Measurements from ENCODE around the gene JCAD.

The JCAD gene

GRCh38 chr10:30058570-30059132 is 735 bp downstream of the JCAD start:
- Histone ChIP-seq H3K4me3 (replicated peaks; ENCODE audit: insufficient read depth, low read length) (no peak overlapping the region), H3K27me3 (ENCODE audit: insufficient read depth, poor library complexity, severe bottlenecking) (peaks cover 26% of the 10 kb centered on the region), H3K27ac (replicated peaks) (no peak overlapping the region)
- no peak for DNase-seq (ENCODE audit: low read depth in 1 of 2, low spot score in 1 of 2)
- TF ChIP-seq POLR2AphosphoS5 (IDR thresholded peaks at IDR 0.05; ENCODE audit: low read depth) (no peak), GABPA (IDR thresholded peaks at IDR 0.05; ENCODE audit: low read depth) (no peak), CTCF (IDR thresholded peaks at IDR 0.05; ENCODE audit: insufficient read depth, low read length) (no peak), REST (IDR thresholded peaks at IDR 0.05; ENCODE audit: insufficient replicate concordance, low read depth) (no peak), SPI1 (IDR thresholded peaks at IDR 0.05; ENCODE audit: borderline replicate concordance, low read depth) (no peak)

GRCh38 chr10:30057894-30058556 is 1.4 kb downstream of the JCAD start:
- no peak for DNase-seq (ENCODE audit: low read depth in 1 of 2, low spot score in 1 of 2)
- no peak for TF ChIP-seq POLR2AphosphoS5 (IDR thresholded peaks at IDR 0.05; ENCODE audit: low read depth)
- no peak for TF ChIP-seq GABPA (IDR thresholded peaks at IDR 0.05; ENCODE audit: low read depth)
- no peak for TF ChIP-seq REST (IDR thresholded peaks at IDR 0.05; ENCODE audit: insufficient replicate concordance, low read depth)
- TF ChIP-seq CTCF (IDR thresholded peaks at IDR 0.05; ENCODE audit: insufficient read depth, low read length), result no peak
- TF ChIP-seq SPI1 (IDR thresholded peaks at IDR 0.05; ENCODE audit: borderline replicate concordance, low read depth), result no peak
- Histone ChIP-seq H3K4me3 (replicated peaks; ENCODE audit: insufficient read depth, low read length) (no peak overlapping the region), H3K27ac (replicated peaks) (no peak overlapping the region), H3K27me3 (ENCODE audit: insufficient read depth, poor library complexity, severe bottlenecking) (peaks cover 26% of the 10 kb centered on the region)

- DNase-seq (ENCODE audit: low read depth in 1 of 2, low spot score in 1 of 2), result no peak
- Histone ChIP-seq H3K4me3 (replicated peaks; ENCODE audit: insufficient read depth, low read length) (no peak overlapping the region), H3K27ac (replicated peaks) (no peak overlapping the region), H3K27me3 (ENCODE audit: insufficient read depth, poor library complexity, severe bottlenecking) (peaks cover 26% of the 10 kb centered on the region)
- TF ChIP-seq GABPA (IDR thresholded peaks at IDR 0.05; ENCODE audit: low read depth) (no peak), CTCF (IDR thresholded peaks at IDR 0.05; ENCODE audit: insufficient read depth, low read length) (no peak), POLR2AphosphoS5 (IDR thresholded peaks at IDR 0.05; ENCODE audit: low read depth) (no peak), SPI1 (IDR thresholded peaks at IDR 0.05; ENCODE audit: borderline replicate concordance, low read depth) (no peak), REST (IDR thresholded peaks at IDR 0.05; ENCODE audit: insufficient replicate concordance, low read depth) (no peak)
Observed at GRCh38 chr10:30057421-30057841, 2.0 kb downstream of the JCAD start.
